Esophagus squamous epithelium (tissue), 5 donors: ENCODE measurements around the gene POU6F2. TPM values are rescaled to one million over a fixed set of nuclear protein-coding genes. Genes with fewer than 3 reads are reported as not detected.

Experiments
- DNase-seq: peaks from one replicate; lab custom pipeline; 2025; lab: John Stamatoyannopoulos, UW
- H3K27ac ChIP-seq, 4 donors: fragments of 200-600 bp; sonication (generic); one replicate each; pipeline ENCODE4 v1.5.1; 2016 to 2019; ENCODE audit warnings: mild to moderate bottlenecking in 1 of 4
- H3K27me3 ChIP-seq, 4 donors: fragments of 200-600 bp; sonication (generic); 1 replicate in 3 of 4; 2 replicates in 1 of 4; pipeline versions ENCODE4 v1.5.1 to v1.6.0; 2017 to 2021; ENCODE audit warnings: antibody characterized with exemption in 1 of 4
- H3K36me3 ChIP-seq, 3 donors: fragments of 200-600 bp; sonication (generic); one replicate each; pipeline ENCODE4 v1.5.1; 2016 to 2019
- H3K4me1 ChIP-seq, 3 donors: fragments of 200-600 bp; sonication (generic); one replicate each; pipeline ENCODE4 v1.5.1; 2017 to 2019
- H3K4me3 ChIP-seq, 4 donors: fragments of 200-600 bp; sonication (generic); 1 replicate in 3 of 4; 2 replicates in 1 of 4; pipeline ENCODE4 v1.5.1; 2016 to 2019; ENCODE audit warnings: mild to moderate bottlenecking in 2 of 4, moderate library complexity in 1 of 4
- H3K9me3 ChIP-seq, 3 donors: fragments of 200-600 bp; sonication (generic); one replicate each; pipeline ENCODE4 v1.5.1; 2016 to 2019
- POLR2A ChIP-seq, 4 donors: fragments of 450-650 bp; IDR thresholded peaks; one replicate each; pipeline ENCODE4 v1.6.1; 2017; ENCODE audit warnings: antibody characterized with exemption in 4 of 4, mild to moderate bottlenecking in 4 of 4, moderate library complexity in 3 of 4
- WGBS, 2 donors: methylation state at CpG; one replicate each; pipeline ENCODE4 v1.1.5; 2018; 5-methylcytosine and 5-hydroxymethylcytosine counted together
- intact Hi-C: fragments of 100-400 bp; cut with DNase I; formaldehyde crosslinking; loops from one replicate; pipeline ENCODE4 v1.15.0; 2022
- total RNA-seq, 4 donors: library from RNA; depleted of rRNA; stranded (reverse); fragments of >200 nt; gene quantifications; one replicate each; pipeline ENCODE4 v1.1.0, GENCODE V29; 2016
- TF ChIP-seq, protein P1 (sequence below), 6 experiments: fragments of 450-650 bp in 4 of 6; fragments of 200-600 bp in 2 of 6; sonication (generic) in 2 of 6; IDR thresholded peaks; one replicate each; pipeline ENCODE4 v1.5.1; 2016 to 2019; ENCODE audit warnings: antibody characterized with exemption in 6 of 6, mild to moderate bottlenecking in 4 of 6, moderate library complexity in 4 of 6
- donor health status: DM: yes; HTN: yes; CAD: no.

POU6F2 gene
- total RNA-seq, 4 donors from 2014 or later = 0.76 to 1.6 TPM; not detected in 2

DNA sequence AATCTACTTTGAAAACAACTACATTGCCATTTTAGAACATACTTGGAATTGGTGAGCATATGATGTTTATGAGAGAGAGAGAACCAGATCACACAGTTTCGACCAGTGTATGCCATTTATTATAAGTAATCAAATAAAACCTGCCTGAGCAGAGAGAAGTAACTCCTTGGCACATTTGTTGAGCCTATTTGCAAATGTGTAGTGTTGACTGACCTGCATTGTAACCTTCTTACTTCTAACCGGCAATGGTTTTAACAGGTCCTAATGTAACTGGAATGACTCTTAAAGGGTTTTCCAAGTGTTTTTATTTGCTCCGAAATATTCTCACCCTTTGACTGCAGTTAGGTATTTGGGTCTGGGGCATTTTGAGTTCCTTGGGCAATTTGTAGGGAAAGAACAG, 167.6 kb downstream of the POU6F2 start:
- intact Hi-C loops = no loop called here
- no peak for DNase-seq
- no peaks in the 10 kb centered on the region for H3K9me3 ChIP-seq
- no peaks in the 10 kb centered on the region for H3K27me3 ChIP-seq
- no peaks in the 10 kb centered on the region for H3K36me3 ChIP-seq
- H3K4me3 ChIP-seq = no peak overlapping the region
- TF ChIP-seq POLR2A (IDR thresholded peaks at IDR 0.05) = no peak
- TF ChIP-seq, protein P1, sequence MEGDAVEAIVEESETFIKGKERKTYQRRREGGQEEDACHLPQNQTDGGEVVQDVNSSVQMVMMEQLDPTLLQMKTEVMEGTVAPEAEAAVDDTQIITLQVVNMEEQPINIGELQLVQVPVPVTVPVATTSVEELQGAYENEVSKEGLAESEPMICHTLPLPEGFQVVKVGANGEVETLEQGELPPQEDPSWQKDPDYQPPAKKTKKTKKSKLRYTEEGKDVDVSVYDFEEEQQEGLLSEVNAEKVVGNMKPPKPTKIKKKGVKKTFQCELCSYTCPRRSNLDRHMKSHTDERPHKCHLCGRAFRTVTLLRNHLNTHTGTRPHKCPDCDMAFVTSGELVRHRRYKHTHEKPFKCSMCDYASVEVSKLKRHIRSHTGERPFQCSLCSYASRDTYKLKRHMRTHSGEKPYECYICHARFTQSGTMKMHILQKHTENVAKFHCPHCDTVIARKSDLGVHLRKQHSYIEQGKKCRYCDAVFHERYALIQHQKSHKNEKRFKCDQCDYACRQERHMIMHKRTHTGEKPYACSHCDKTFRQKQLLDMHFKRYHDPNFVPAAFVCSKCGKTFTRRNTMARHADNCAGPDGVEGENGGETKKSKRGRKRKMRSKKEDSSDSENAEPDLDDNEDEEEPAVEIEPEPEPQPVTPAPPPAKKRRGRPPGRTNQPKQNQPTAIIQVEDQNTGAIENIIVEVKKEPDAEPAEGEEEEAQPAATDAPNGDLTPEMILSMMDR (IDR thresholded peaks at IDR 0.05) = no peak
- no peaks in the 10 kb centered on the region for H3K4me1 ChIP-seq
- H3K27ac ChIP-seq = no peak overlapping the region
- 61 to 62% methylated on average over 3 of the region's 3 CpGs for WGBS, 2 donors

DNA sequence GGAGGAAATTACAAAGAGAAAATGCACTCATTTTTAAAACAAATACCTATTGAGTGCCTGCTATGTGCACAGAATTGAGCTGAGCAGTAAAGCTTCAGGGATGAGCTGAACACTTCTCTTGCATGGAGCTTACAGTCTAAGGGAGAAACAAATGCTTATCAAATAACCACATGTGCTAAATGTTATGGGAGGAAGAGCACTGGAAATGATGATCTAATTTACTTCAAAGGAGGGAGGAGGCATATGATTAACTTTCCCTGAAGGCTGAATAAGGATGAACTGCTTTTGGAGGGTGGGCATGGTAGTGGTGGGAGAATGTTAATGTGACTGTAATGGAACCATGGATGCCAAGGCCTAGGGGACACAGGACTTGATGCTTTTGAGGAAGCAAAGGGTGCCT, 168.2 kb downstream of the POU6F2 start:
- H3K27ac ChIP-seq = no peak overlapping the region
- no peak for DNase-seq
- H3K4me3 ChIP-seq = no peak overlapping the region
- H3K27me3 ChIP-seq = no peaks in the 10 kb centered on the region
- no peaks in the 10 kb centered on the region for H3K9me3 ChIP-seq
- no peaks in the 10 kb centered on the region for H3K36me3 ChIP-seq
- H3K4me1 ChIP-seq = no peaks in the 10 kb centered on the region
- TF ChIP-seq, protein P1 (IDR thresholded peaks at IDR 0.05) = no peak
- no peak for TF ChIP-seq POLR2A (IDR thresholded peaks at IDR 0.05)
- intact Hi-C loops = no loop called here

DNA sequence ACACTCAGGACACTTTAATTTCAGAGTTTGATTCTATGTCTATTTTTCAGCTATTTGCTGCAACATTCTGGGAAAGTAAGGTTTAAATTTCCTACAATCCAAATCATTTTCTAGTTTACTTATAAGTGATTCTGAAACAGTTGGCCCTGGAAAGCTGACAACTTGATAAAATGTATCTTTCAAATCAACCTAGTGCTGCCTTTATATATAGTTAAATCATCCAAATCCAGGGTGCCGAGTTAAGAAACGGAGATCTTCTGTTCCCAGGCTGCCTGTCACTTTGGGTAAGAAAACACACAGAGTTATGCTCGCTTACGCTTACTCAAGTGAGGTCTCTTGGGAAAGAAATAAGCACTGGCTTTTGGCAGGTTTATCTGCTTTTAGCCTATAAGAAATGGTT, 175.0 kb downstream of the POU6F2 start:
- DNase-seq = no peak
- Histone ChIP-seq H3K36me3 (no peaks in the 10 kb centered on the region), H3K27ac (no peak overlapping the region), H3K4me1 (no peaks in the 10 kb centered on the region), H3K27me3 (no peaks in the 10 kb centered on the region), H3K4me3 (no peak overlapping the region), H3K9me3 (no peaks in the 10 kb centered on the region)
- no peak for TF ChIP-seq POLR2A (IDR thresholded peaks at IDR 0.05)
- TF ChIP-seq, protein P1 (IDR thresholded peaks at IDR 0.05) = no peak
- WGBS, 2 donors = 79 to 83% methylated on average over 4 of the region's 4 CpGs
- intact Hi-C loops = no loop called here

DNA sequence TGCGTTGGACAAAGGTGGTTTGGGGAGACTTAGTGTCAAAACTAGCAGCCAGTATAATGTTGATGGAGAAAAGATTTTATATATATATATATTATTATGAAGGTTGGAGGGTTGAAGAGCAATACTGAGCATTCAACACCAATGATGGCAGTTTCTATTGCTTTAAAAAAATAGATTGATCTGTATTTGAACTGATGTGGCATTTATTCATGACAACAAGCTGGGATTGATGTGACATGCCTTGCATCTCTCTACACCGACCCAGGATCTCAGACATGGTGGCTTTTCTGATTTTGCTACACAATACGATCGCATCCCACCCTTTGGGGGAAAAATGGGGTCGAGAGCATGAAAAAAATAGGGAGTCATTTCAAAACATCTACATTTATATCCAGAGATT, 175.4 kb downstream of the POU6F2 start:
- Histone ChIP-seq H3K27me3 (no peaks in the 10 kb centered on the region), H3K4me1 (no peaks in the 10 kb centered on the region), H3K36me3 (no peaks in the 10 kb centered on the region), H3K9me3 (no peaks in the 10 kb centered on the region), H3K27ac (no peak overlapping the region), H3K4me3 (no peak overlapping the region)
- intact Hi-C loops = no loop called here
- no peak for DNase-seq
- WGBS, 2 donors = 75 to 80% methylated on average over 5 of the region's 5 CpGs
- TF ChIP-seq, protein P1 (IDR thresholded peaks at IDR 0.05) = no peak
- TF ChIP-seq POLR2A (IDR thresholded peaks at IDR 0.05) = no peak

DNA sequence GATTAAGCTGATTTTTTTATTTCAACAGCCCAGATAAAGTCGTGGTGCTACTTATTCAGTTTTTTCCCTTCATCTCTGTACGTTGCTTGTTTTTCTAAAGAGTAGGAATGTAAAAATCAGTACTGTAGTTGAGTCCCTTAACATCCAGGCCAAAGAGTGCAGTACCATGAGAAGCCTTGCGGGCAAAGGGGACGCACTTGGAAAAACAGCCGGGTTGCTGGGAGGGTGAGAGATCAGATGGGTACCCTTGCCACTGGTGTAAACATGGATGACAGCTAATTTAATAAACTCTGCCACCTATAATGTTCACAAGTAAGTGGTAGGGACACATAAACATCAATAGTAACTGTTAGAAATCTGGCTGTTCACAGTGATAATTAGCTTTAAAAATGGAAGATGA, 175.9 kb downstream of the POU6F2 start:
- no peaks in the 10 kb centered on the region for H3K36me3 ChIP-seq
- WGBS, 2 donors = 51 to 52% methylated on average over 5 of the region's 5 CpGs
- H3K4me3 ChIP-seq = no peak overlapping the region
- no peak overlapping the region for H3K27ac ChIP-seq
- no peak for TF ChIP-seq POLR2A (IDR thresholded peaks at IDR 0.05)
- TF ChIP-seq, protein P1 (IDR thresholded peaks at IDR 0.05) = no peak
- H3K9me3 ChIP-seq = no peaks in the 10 kb centered on the region
- H3K4me1 ChIP-seq = no peaks in the 10 kb centered on the region
- intact Hi-C loops = no loop called here
- no peak for DNase-seq
- no peaks in the 10 kb centered on the region for H3K27me3 ChIP-seq
